NT2/D1 (cell line): ENCODE data around the gene IFNL3.

Source experiments
- YY1 ChIP-seq: IDR thresholded peaks from 2 replicates; pipeline ENCODE4 v1.6.1; 2011; ENCODE audit not compliant: insufficient read length, insufficient read depth
- ZNF274 ChIP-seq: IDR thresholded peaks from 2 replicates; pipeline ENCODE4 v1.6.1; 2011; ENCODE audit warnings: mild to moderate bottlenecking, low read depth, low read length

GRCh38 chr19:39252458-39252857 is 7.7 kb upstream of the IFNL3 start:
- TF ChIP-seq YY1 (no peak), ZNF274 (no peak)
